Gastroesophageal sphincter (tissue), 4 donors: Measurements from ENCODE around the gene ECI1. TPM values are rescaled to one million over a fixed set of nuclear protein-coding genes. Genes with fewer than 3 reads are reported as not detected.

Experiments
- ATAC-seq: fragments of 150-250 bp; one replicate; pipeline ENCODE4 v1.9.1; 2016; ENCODE audit warnings: mild to moderate bottlenecking, moderate library complexity
- H3K27ac ChIP-seq, 4 donors: fragments of 200-600 bp; sonication (generic) in 3 of 4; 1 replicate in 3 of 4; 2 replicates in 1 of 4; pipeline ENCODE4 v1.5.1; 2016 to 2019
- H3K27me3 ChIP-seq: fragments of 200-600 bp; sonication (generic); one replicate; pipeline ENCODE4 v1.5.1; 2019
- H3K36me3 ChIP-seq, 2 donors: fragments of 200-600 bp; sonication (generic); one replicate each; pipeline ENCODE4 v1.5.1; 2019; ENCODE audit warnings: control low read depth in 1 of 2
- H3K4me1 ChIP-seq, 3 donors: fragments of 200-600 bp; sonication (generic); 1 replicate in 2 of 3; 2 replicates in 1 of 3; pipeline ENCODE4 v1.5.1; 2016 to 2019; ENCODE audit warnings: control low read depth in 2 of 3
- H3K4me3 ChIP-seq, 2 donors: fragments of 200-600 bp; sonication (generic); one replicate each; pipeline ENCODE4 v1.5.1; 2019; ENCODE audit warnings: mild to moderate bottlenecking in 1 of 2, moderate library complexity in 1 of 2
- H3K9me3 ChIP-seq, 3 donors: fragments of 200-600 bp; sonication (generic); one replicate each; pipeline ENCODE4 v1.5.1; 2017 to 2019; ENCODE audit warnings: control low read depth in 2 of 3
- EP300 ChIP-seq: sonication (generic); formaldehyde crosslinking; IDR thresholded peaks from one replicate; pipeline ENCODE4 v1.6.1; 2017; ENCODE audit warnings: antibody characterized with exemption, mild to moderate bottlenecking
- POLR2A ChIP-seq, 2 donors: fragments of 450-650 bp; IDR thresholded peaks; one replicate each; pipeline ENCODE4 v1.6.1; 2017; ENCODE audit warnings: antibody characterized with exemption in 2 of 2, mild to moderate bottlenecking in 2 of 2, moderate library complexity in 1 of 2
- POLR2AphosphoS5 ChIP-seq: sonication (generic); formaldehyde crosslinking; IDR thresholded peaks from one replicate; pipeline ENCODE4 v1.6.1; 2017; ENCODE audit warnings: antibody characterized with exemption
- WGBS, 2 donors: methylation state at CpG; one replicate each; pipeline ENCODE4 v1.1.5; 2018; ENCODE audit warnings: low coverage in 1 of 2; 5-methylcytosine and 5-hydroxymethylcytosine counted together
- total RNA-seq, 4 donors: library from RNA; depleted of rRNA; stranded (reverse); fragments of >200 nt; gene quantifications; one replicate each; pipeline ENCODE4 v1.1.0, GENCODE V29; 2016
- TF ChIP-seq, protein P1 (sequence below), 4 experiments: fragments of 200-600 bp in 2 of 4; fragments of 450-650 bp in 2 of 4; sonication (generic) in 1 of 4; IDR thresholded peaks; one replicate each; pipeline ENCODE4 v1.5.1; 2017 to 2019; ENCODE audit warnings: antibody characterized with exemption in 4 of 4, mild to moderate bottlenecking in 2 of 4, moderate library complexity in 2 of 4

Gene ECI1
- total RNA-seq, 4 donors from 2014 or later = 41.9 to 85.1 (median 73.8) TPM

GRCh38 chr16:2229632-2230250 lies 21.6 kb downstream of the ECI1 start:
- H3K27ac ChIP-seq = no peak overlapping the region
- TF ChIP-seq EP300 = no peak
- TF ChIP-seq, protein P1, sequence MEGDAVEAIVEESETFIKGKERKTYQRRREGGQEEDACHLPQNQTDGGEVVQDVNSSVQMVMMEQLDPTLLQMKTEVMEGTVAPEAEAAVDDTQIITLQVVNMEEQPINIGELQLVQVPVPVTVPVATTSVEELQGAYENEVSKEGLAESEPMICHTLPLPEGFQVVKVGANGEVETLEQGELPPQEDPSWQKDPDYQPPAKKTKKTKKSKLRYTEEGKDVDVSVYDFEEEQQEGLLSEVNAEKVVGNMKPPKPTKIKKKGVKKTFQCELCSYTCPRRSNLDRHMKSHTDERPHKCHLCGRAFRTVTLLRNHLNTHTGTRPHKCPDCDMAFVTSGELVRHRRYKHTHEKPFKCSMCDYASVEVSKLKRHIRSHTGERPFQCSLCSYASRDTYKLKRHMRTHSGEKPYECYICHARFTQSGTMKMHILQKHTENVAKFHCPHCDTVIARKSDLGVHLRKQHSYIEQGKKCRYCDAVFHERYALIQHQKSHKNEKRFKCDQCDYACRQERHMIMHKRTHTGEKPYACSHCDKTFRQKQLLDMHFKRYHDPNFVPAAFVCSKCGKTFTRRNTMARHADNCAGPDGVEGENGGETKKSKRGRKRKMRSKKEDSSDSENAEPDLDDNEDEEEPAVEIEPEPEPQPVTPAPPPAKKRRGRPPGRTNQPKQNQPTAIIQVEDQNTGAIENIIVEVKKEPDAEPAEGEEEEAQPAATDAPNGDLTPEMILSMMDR (IDR thresholded peaks at IDR 0.05) = no peak
- no peak overlapping the region for H3K4me3 ChIP-seq
- WGBS, 2 donors = 80% methylated on average over 1 of the region's 23 CpGs; no CpG with 5 or more reads in 1 of the 2 donors
- H3K27me3 ChIP-seq = peaks cover 29% of the 10 kb centered on the region
- peaks cover 0 to 27% (median 13%) of the 10 kb centered on the region in 3 donors for H3K4me1 ChIP-seq
- ATAC-seq = no peak
- H3K36me3 ChIP-seq = peaks cover 0 to 85% of the 10 kb centered on the region in 2 donors
- no peaks in the 10 kb centered on the region for H3K9me3 ChIP-seq

DNA sequence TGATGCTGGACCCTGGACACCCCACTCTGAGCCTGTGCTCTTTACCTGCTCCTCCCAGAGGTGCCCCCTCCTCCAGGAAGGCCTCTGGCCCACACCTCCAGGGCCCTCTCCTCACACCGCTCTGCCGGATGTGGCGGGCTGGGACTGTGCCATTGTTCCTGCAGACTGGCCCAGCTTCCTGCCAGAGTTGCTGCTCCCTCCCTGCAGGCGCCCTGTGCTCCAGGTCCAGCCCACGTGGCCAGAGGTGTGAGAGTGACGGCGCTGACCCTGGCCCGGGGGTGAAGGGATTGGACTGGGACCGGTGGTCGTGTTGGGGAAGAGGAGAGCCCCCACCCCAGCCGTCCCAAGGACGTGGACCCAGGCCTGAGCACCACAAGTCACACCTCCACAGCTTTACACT lies 22.3 kb downstream of the ECI1 start:
- H3K36me3 ChIP-seq = peaks cover 0 to 78% of the 10 kb centered on the region in 2 donors
- H3K4me3 ChIP-seq = no peak overlapping the region
- no peak for ATAC-seq
- no CpG with 5 or more reads among the region's 12 CpGs for WGBS, 2 donors
- TF ChIP-seq, protein P1 (IDR thresholded peaks at IDR 0.05) = no peak
- TF ChIP-seq POLR2AphosphoS5 (no peak), POLR2A (IDR thresholded peaks at IDR 0.05) (no peak), EP300 (no peak)
- H3K4me1 ChIP-seq = peaks cover 0 to 33% (median 20%) of the 10 kb centered on the region in 3 donors
- peaks cover 22% of the 10 kb centered on the region for H3K27me3 ChIP-seq
- H3K27ac ChIP-seq = no peak overlapping the region
- H3K9me3 ChIP-seq = no peaks in the 10 kb centered on the region

DNA sequence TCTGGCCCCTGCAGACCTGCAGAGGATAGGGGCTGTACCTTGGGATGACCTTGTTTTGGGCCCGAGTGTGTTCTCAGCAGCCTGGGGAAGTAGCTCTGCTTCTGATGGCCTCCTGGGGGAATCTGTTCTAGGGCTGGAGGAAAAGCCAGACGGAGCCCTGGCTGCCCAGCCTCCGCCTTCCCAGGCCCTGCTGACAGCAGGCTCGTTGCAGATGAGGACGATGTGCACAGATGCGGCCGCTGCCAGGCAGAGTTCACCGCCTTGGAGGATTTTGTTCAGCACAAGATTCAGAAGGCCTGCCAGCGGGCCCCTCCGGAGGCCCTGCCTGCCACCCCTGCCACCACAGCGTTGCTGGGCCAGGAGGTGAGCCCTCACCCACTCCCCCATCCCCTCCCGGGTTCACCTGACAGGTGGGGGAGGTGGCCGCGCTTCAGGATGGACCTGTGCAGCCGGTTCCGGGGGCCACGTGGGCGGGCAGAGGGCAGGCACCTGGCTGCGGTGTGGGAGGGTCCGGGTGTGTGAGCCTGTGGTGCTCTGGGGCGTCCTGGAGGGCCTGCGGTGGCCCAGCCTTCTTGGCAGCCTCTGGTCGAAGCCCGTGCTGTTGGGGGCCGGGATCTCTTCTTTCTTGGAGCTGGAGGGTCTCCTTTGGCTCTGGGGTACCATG lies 23.1 kb downstream of the ECI1 start:
- WGBS, 2 donors = no CpG with 5 or more reads among the region's 25 CpGs
- peaks cover 0 to 36% (median 21%) of the 10 kb centered on the region in 3 donors for H3K4me1 ChIP-seq
- no peak overlapping the region for H3K4me3 ChIP-seq
- peaks cover 0 to 70% of the 10 kb centered on the region in 2 donors for H3K36me3 ChIP-seq
- H3K27ac ChIP-seq = no peak overlapping the region
- peaks cover 14% of the 10 kb centered on the region for H3K27me3 ChIP-seq
- no peak for ATAC-seq
- H3K9me3 ChIP-seq = no peaks in the 10 kb centered on the region
- no peak for TF ChIP-seq POLR2A (IDR thresholded peaks at IDR 0.05)
- TF ChIP-seq, protein P1 (IDR thresholded peaks at IDR 0.05) = no peak
- no peak for TF ChIP-seq POLR2AphosphoS5
- no peak for TF ChIP-seq EP300

DNA sequence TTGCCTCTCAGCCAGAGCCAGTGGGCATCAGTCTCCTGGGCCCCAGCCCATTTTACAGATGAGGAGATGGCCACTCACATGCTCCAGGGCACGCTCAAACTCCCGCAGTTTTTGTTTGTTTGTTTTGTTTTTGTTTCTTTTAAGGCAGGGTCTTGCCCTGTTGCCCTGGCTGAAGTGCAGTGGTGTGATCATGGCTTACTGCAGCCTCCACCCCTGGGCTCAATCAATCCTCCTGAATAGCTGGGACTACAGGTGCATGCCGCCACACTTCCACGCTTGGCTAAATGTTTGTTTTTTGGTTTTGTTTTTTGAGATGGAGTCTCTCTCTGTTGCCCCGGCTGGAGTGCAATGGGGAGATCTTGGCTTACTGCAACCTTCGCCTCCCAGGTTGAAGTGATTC lies 24.5 kb downstream of the ECI1 start:
- Histone ChIP-seq H3K27me3 (peaks cover 1% of the 10 kb centered on the region), H3K9me3 (no peaks in the 10 kb centered on the region), H3K4me1 (peaks cover 0 to 40% (median 23%) of the 10 kb centered on the region in 3 donors), H3K36me3 (peaks cover 0 to 57% of the 10 kb centered on the region in 2 donors), H3K27ac (no peak overlapping the region), H3K4me3 (no peak overlapping the region)
- no peak for ATAC-seq
- 67 to 79% methylated on average over 1 to 5 of the region's 6 CpGs for WGBS, 2 donors
- no peak for TF ChIP-seq POLR2A (IDR thresholded peaks at IDR 0.05)
- TF ChIP-seq, protein P1 (IDR thresholded peaks at IDR 0.05) = no peak
- no peak for TF ChIP-seq EP300
- no peak for TF ChIP-seq POLR2AphosphoS5

DNA sequence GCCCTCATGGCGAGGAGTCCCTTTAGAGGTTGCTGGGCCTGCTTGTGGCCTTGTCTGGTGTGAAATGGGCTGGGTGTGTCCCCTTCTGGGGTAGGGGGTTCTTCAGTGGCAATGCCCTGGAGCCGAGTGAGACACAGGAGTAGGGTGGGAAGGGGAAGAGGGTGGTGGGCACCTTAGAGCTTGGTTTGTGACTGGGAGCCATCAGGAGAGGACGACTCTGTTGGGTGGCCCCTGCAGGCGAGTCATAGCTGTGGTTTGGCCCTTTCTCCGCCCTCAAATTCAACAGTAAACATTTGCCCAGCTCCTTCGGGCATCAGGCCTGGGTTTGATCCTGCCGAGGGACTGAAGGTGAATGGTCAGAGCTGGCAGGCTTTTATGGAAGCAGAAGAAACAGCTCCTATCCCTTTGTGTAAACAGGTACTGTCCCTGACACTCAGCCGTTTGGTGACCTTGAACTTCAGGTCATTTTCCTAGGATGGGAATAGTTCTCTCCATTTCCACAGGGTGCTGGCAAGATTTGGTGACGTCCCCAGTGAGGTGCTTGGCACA lies 25.1 kb downstream of the ECI1 start:
- H3K4me3 ChIP-seq = no peak overlapping the region
- peaks cover 0 to 51% of the 10 kb centered on the region in 2 donors for H3K36me3 ChIP-seq
- no peaks in the 10 kb centered on the region for H3K9me3 ChIP-seq
- TF ChIP-seq POLR2A (IDR thresholded peaks at IDR 0.05) (no peak), POLR2AphosphoS5 (no peak), EP300 (no peak)
- TF ChIP-seq, protein P1 (IDR thresholded peaks at IDR 0.05) = no peak
- no peaks in the 10 kb centered on the region for H3K27me3 ChIP-seq
- WGBS, 2 donors = 68 to 80% methylated on average over 2 to 5 of the region's 9 CpGs
- H3K4me1 ChIP-seq = peaks cover 0 to 40% (median 23%) of the 10 kb centered on the region in 3 donors
- no peak for ATAC-seq
- no peak overlapping the region for H3K27ac ChIP-seq
